Activated CD4-positive, alpha-beta T cell treated with anti-CD3 and anti-CD28 coated beads, Interleukin-2, amount 50 U/mL, for 16 hours (primary cell): ENCODE measurements around the gene TMPRSS9.
A peak's percentile ranks its signal among the peaks of the same experiment; 100 is the strongest.

ENCODE experiments used
- DNase-seq: peaks from one replicate; pipeline ENCODE4 v3.0.0-alpha.2; 2020

TMPRSS9 gene

GRCh38 chr19:2359992-2360685 is at the start of gene TMPRSS9:
TSS of gene TMPRSS9 (plus strand) at chr19:2360265. CDS start at chr19:2389786, 29,521 bp downstream.
- no peak for DNase-seq

DNA sequence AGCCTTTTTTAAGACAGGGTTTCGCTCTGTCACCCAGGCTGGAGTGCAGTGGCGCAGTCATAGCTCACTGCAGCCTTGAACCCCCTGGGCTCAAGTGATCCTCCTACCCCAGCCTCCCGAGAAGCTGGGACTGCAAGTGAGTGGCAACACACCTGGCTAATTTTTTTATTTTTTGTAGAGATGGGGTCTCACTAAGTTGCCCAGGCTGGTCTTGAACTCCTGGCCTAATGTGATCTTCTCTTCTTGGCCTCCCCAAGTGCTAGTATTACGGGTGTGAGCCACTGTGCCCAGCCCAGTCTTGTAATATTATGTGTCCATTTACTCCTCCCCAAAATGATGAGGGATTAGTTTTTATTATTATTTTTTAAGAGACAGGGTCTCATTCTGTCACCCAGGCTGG is 49.0 kb upstream of the TMPRSS9 start:
- no peak for DNase-seq

- no peak for DNase-seq
Observed at GRCh38 chr19:2312820-2313501, 47.1 kb upstream of the TMPRSS9 start.

- no peak for DNase-seq
Observed at GRCh38 chr19:2315121-2315817, 44.8 kb upstream of the TMPRSS9 start.

DNA sequence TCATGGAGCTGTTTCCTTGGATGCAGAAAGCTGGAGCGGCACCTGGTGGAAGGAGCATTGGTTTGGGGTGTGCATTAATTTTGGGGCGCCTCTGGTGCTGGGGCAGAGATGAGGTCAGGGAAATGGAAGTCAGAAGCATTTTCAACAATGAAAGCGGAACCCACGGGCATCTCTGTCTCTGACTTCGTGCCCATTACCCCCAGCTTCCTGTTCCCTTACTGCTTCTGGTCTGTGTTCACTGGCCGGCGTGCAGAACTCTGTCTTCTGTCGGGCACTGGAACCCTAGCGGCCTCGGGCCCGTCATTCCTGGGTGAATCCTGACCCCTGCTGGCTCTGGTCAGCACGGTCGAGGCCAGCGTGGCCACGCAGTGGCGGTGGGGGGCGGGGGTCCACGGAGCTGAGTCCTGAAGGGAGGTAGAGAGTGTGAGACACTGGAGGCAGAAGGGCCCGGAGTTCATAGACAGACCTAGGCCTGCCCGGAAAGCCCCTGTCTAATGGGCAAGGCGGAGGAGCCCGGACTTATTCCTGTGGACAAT is 44.2 kb upstream of the TMPRSS9 start:
- no peak for DNase-seq

DNA sequence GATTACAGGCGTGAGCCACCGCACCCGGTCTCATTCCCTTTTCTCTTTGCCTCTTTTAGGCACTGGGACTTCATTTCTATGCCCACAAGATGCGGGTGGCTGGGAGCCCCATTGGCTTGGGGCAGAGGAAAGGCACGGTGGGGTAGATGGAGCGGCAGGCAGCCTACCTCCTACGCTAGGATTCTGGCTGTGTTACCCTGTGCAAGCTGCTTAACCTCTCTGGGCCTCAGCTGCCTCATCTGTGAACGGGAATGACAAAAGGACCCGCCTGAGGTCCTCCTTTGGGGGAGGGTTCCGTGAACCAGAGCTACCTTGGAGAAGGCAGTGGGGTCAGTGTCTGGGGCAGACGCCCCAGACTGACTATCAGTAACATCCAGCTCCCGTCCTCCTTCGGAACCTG is 42.8 kb upstream of the TMPRSS9 start:
- no peak for DNase-seq

GRCh38 chr19:2317756-2318155 is 42.3 kb upstream of the TMPRSS9 start:
- no peak for DNase-seq

- no peak for DNase-seq
Observed at GRCh38 chr19:2318923-2319322, 41.1 kb upstream of the TMPRSS9 start.

GRCh38 chr19:2319551-2319950 is 40.5 kb upstream of the TMPRSS9 start:
- no peak for DNase-seq

- DNase-seq = no peak
Observed at GRCh38 chr19:2320049-2320448, 40.0 kb upstream of the TMPRSS9 start.

DNA sequence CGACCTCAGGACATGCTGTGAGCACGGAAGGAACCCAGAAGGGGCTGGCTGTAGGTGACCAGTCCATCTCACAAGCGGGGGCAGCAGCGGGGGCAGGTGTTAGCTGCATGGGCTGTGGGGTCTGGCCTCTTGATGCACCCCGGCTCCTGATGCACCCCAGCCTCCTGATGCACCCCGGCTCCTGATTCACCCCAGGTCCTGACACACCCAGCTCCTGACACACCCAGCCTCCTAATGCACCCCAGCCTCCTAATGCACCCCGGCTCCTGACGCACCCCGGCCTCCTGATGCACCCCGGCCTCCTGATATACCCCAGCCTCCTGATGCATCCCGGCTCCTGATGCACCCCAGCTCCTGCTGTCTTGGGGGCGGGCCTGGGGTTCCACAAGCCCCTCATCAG is 39.1 kb upstream of the TMPRSS9 start:
- no peak for DNase-seq

DNA sequence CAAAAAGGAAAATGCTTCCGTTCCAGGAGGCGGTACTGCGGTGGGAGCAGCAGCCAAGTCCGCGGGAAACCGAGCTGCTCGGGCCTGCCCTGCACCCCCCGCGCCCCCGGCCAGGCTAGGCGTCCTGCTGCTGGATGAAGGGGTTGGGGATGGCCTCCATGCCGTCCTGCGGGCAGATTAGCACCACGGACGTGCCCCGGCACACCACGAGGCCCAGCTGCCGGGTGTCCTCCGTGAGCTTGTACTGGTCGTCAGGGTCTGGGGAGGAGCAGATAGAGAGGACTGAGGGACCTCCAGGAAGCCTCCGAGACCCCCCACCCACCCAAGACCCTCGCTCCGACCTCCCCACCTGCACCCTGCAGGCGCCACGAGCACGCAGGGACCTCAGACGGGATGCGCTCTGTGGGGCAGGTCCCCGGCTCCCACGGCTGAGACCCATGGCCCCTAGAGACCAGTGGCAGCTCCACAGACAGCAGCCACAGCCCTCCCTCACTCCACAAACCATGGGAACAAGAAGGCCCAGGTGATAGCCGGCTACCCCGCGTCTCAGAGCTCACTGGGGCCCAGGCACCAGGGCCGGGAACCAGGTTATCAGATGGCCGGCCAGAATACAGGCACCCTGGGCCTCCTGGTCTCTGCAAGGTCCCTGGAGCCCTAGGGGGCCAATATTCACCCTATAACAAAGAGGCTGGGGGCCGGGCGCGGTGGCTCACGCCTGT is 38.3 kb upstream of the TMPRSS9 start:
- DNase-seq = no peak

DNA sequence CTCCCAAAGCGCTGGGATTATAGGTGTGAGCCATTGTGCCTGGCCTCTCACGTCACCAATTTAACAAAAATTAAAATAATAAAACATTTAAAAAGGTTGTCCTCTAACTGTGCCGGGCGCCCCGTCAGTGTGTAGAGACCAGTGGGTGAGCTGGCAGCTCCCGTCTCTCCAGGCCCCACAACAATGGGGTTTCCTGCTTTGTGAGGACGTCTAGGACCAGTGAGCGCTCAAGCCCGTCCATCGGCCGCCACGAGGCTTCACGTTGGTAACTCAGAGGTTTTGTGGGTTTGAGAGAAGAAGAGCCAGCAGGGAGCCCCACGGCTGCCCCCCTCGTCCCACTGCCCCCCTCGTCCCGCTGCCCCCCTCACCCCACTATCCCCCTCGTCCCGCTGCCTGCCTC is 36.4 kb upstream of the TMPRSS9 start:
- no peak for DNase-seq

DNA sequence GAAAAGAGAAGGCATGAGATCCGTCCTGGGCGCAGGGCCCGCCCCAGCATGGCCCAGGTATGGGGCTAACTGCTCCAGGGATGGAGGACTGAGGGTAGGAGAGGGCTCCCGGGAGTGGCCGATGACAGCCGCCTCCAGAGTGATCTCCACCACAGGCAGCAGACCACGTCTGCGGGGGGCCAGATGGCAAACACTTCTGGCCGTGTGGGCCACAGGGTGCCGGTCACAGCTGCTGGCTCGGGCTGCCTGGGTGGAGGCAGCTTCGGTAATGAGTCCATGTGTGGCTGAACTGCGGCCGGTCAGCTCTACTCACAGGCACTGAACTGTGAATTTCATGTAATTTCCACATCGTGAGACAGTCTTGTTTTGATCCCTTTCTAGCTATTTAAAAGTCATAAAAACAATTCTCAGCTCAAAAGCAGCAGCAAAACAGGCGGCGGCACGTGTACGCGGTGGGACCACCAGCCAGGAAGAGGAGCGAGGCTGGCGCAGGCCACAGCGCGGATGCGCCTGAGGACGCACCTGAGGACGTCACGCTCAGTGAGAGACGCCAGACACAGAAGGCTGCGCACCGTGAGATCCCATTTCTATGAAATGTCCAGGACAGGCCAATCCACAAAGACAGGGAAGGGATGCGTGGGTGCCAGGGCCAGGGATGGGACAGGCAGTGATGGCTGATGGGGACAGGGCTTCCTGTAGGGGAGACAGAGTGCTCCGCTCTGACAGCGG is 35.7 kb upstream of the TMPRSS9 start:
- no peak for DNase-seq

- no peak for DNase-seq
Observed at GRCh38 chr19:2325281-2326046, 34.6 kb upstream of the TMPRSS9 start.

- no peak for DNase-seq
Observed at GRCh38 chr19:2326699-2327360, 33.2 kb upstream of the TMPRSS9 start.

GRCh38 chr19:2327773-2328400 is 32.2 kb upstream of the TMPRSS9 start:
- DNase-seq = peak; percentile 91

GRCh38 chr19:2328401-2329148 is 31.5 kb upstream of the TMPRSS9 start, which contains the start of the genes LSM7 and SPPL2B:
TSS of gene LSM7 (minus strand) at chr19:2328586. CDS start at chr19:2328566, 20 bp downstream.
TSS of gene SPPL2B (plus strand) at chr19:2328684. CDS start at chr19:2328710, 26 bp downstream.
- peak; percentile 94 for DNase-seq

DNA sequence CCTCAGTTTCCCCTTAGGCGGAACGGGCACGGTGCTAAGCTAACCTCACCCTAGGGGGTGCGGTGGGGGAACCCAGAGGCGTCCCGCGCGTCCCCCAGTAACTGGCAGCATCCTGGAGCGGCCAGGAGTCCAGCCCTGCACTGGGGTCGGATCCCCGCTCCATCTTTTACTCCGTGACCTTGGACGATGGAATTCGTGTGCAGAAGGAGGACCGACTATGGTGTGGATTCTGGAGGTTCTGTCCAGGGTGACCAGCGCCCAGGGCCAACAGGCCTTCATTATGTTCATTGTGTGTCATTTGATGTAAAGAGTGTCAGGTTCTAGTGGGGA is 31.0 kb upstream of the TMPRSS9 start:
- DNase-seq = no peak

GRCh38 chr19:2329501-2329916 is 30.6 kb upstream of the TMPRSS9 start:
- no peak for DNase-seq
